Endothelial cell of umbilical vein (primary cell): ENCODE data around the gene NAV3. TPM values are rescaled to one million over a fixed set of nuclear protein-coding genes. Genes with fewer than 3 reads are reported as not detected.

Experiments
- BruUV-seq: library from RNA; stranded (reverse); fragments of 400-500 nt; replicated peaks from 2 replicates; lab custom pipeline; 2021; lab: Mats Ljungman, UMichigan
- CTCF ChIA-PET: fragments of 300-600, 350-600 bp; sonication (Branson Sonifier 250); formaldehyde crosslinking; loops from one replicate; lab custom pipeline; 2021; ENCODE audit warnings: antibody characterized with exemption, inconsistent platforms; lab: Charles Lee
- POLR2A ChIA-PET: fragments of 300-600, 350-600 bp; sonication (Branson Sonifier 250); formaldehyde crosslinking; loops from one replicate; lab custom pipeline; 2021; ENCODE audit warnings: antibody characterized with exemption, inconsistent platforms; lab: Charles Lee
- DNase-seq: peaks from one replicate; pipeline ENCODE4 v3.0.0-alpha.2; 2011; ENCODE audit warnings: low read depth, low spot score
- FAIRE-seq: peaks from 2 replicates; lab custom pipeline; 2011; peaks lifted over from hg19 to GRCh38; lab: Jason Lieb, UNC
- H2AFZ ChIP-seq: 2 replicates; pipeline ENCODE4 v1.6.0; 2012; ENCODE audit warnings: low read depth, low read length, control low read depth, inconsistent platforms
- H3K27ac ChIP-seq: 2 replicates; pipeline ENCODE4 v1.5.1; 2011; ENCODE audit warnings: low read depth, mild to moderate bottlenecking, control low read depth, low read length, moderate library complexity; ENCODE audit not compliant: insufficient read depth
- H3K27me3 ChIP-seq, 2 experiments: 2 replicates each; pipeline versions ENCODE4 v1.6.0 to v1.6.1; 2011; ENCODE audit warnings: low read length in 2 of 2, mixed read lengths in 1 of 2; ENCODE audit not compliant: control insufficient read depth in 2 of 2, insufficient read depth in 2 of 2
- H3K36me3 ChIP-seq, 2 experiments: 2 replicates in 1 of 2; 3 replicates in 1 of 2; pipeline ENCODE4 v1.5.1; 2011; ENCODE audit warnings: low read length in 2 of 2, mild to moderate bottlenecking in 1 of 2, moderate library complexity in 1 of 2; ENCODE audit not compliant: control insufficient read depth in 2 of 2, insufficient read depth in 2 of 2; ENCODE audit errors: extremely low read depth in 1 of 2
- H3K4me1 ChIP-seq: 3 replicates; pipeline ENCODE4 v1.5.1; 2011; ENCODE audit warnings: mild to moderate bottlenecking, low read length; ENCODE audit not compliant: control insufficient read depth, insufficient read depth; ENCODE audit errors: extremely low read depth
- H3K4me2 ChIP-seq: 2 replicates; pipeline ENCODE4 v1.6.1; 2011; ENCODE audit warnings: low read length, control low read depth, mixed read lengths; ENCODE audit not compliant: insufficient read depth
- H3K4me3 ChIP-seq, 3 experiments: fragments of 200-600 bp in 1 of 3; sonication (generic), shearing (Covaris generic) in 1 of 3; replicated peaks in 1 of 3; 2 replicates each; pipeline ENCODE4 v1.5.1; 2011 to 2016; ENCODE audit warnings: control low read depth in 3 of 3, low read length in 3 of 3, mild to moderate bottlenecking in 2 of 3, inconsistent platforms in 1 of 3, low read depth in 1 of 3, moderate library complexity in 1 of 3; ENCODE audit not compliant: insufficient read depth in 1 of 3
- H3K79me2 ChIP-seq: 2 replicates; pipeline ENCODE4 v1.6.0; 2012; ENCODE audit warnings: low read length, inconsistent platforms; ENCODE audit not compliant: control insufficient read depth, insufficient read depth
- H3K9ac ChIP-seq: replicated peaks from 2 replicates; pipeline ENCODE3; 2011; ENCODE audit warnings: low read length, control low read depth; ENCODE audit not compliant: insufficient read depth; ENCODE audit errors: extremely low read depth
- H3K9me1 ChIP-seq: replicated peaks from 3 replicates; pipeline ENCODE4 v1.6.0; 2011; ENCODE audit warnings: mild to moderate bottlenecking, low read length; ENCODE audit not compliant: control insufficient read depth, insufficient read depth; ENCODE audit errors: extremely low read depth
- H3K9me3 ChIP-seq: replicated peaks from 2 replicates; pipeline ENCODE4 v1.5.1; 2012; ENCODE audit warnings: low read length, inconsistent platforms; ENCODE audit not compliant: control insufficient read depth, insufficient read depth
- H4K20me1 ChIP-seq: replicated peaks from 2 replicates; pipeline ENCODE3; 2011; ENCODE audit warnings: mild to moderate bottlenecking, low read length; ENCODE audit not compliant: control insufficient read depth, insufficient read depth; ENCODE audit errors: extremely low read depth
- EZH2 ChIP-seq: IDR thresholded peaks from 2 replicates; pipeline ENCODE4 v1.6.1; 2012; ENCODE audit warnings: borderline replicate concordance, low read depth, mild to moderate bottlenecking, moderate library complexity, low read length, inconsistent platforms; ENCODE audit not compliant: severe bottlenecking
- FOS ChIP-seq: IDR thresholded peaks from 2 replicates; pipeline ENCODE4 v1.6.1; 2011; ENCODE audit warnings: mild to moderate bottlenecking, low read length, moderate library complexity, borderline replicate concordance; ENCODE audit not compliant: insufficient read depth
- GATA2 ChIP-seq: IDR thresholded peaks from 2 replicates; pipeline ENCODE4 v1.7.0; 2011; ENCODE audit warnings: low read depth, mild to moderate bottlenecking, moderate library complexity, mixed read lengths, low read length; ENCODE audit not compliant: insufficient read length, insufficient read depth
- JUN ChIP-seq: IDR thresholded peaks from 2 replicates; pipeline ENCODE4 v1.6.1; 2011; ENCODE audit warnings: borderline replicate concordance, low read depth; ENCODE audit not compliant: insufficient read length, insufficient read depth
- MAX ChIP-seq: IDR thresholded peaks from 2 replicates; pipeline ENCODE4 v1.6.1; 2011; ENCODE audit not compliant: insufficient read depth, insufficient read length
- MYC ChIP-seq: IDR thresholded peaks from one replicate; pipeline ENCODE4 v1.6.1; 2011; ENCODE audit warnings: mild to moderate bottlenecking, low read depth, low read length
- POLR2A ChIP-seq: IDR thresholded peaks from 2 replicates; pipeline ENCODE4 v1.6.1; 2012; ENCODE audit warnings: low read depth, mild to moderate bottlenecking, control low read depth, low read length
- POLR2AphosphoS5 ChIP-seq: IDR thresholded peaks from 2 replicates; pipeline ENCODE4 v1.6.1; 2012; ENCODE audit warnings: low read depth, mild to moderate bottlenecking, control low read depth, low read length, moderate library complexity; ENCODE audit not compliant: insufficient read depth
- dilution Hi-C: fragments of 300-500 bp; cut with MboI; formaldehyde crosslinking; loops from one replicate; pipeline ENCODE4 v1.15.0; 2019; ENCODE audit warnings: low sequenced_read_pairs; ENCODE audit not compliant: extremely low pct_ligation_motif_present
- intact Hi-C: fragments of 100-400 bp; cut with micrococcal nuclease; formaldehyde crosslinking; loops from one replicate; pipeline ENCODE4 v1.10.0; 2022
- polyA plus RNA-seq, 4 experiments: library from polyadenylated mRNA; depleted of rRNA in 3 of 4; stranded (reverse) in 3 of 4; unstranded in 1 of 4; fragments of >200 nt; gene quantifications; 2 replicates each; pipeline versions ENCODE4 v1.2.1 to v1.2.3, GENCODE V29; 2011 to 2012; ENCODE audit warnings: missing spikeins in 1 of 4
- total RNA-seq: library from RNA; stranded (reverse); gene quantifications from 2 replicates; pipeline ENCODE4 v1.2.3, GENCODE V29; 2021
- TF ChIP-seq, protein P1 (sequence below), 2 donors: IDR thresholded peaks; 1 replicate in 1 of 2; 2 replicates in 1 of 2; pipeline ENCODE4 v1.5.1; 2011; ENCODE audit warnings: low read length in 2 of 2, mild to moderate bottlenecking in 2 of 2, moderate library complexity in 2 of 2, control low read depth in 1 of 2, inconsistent platforms in 1 of 2, low read depth in 1 of 2; ENCODE audit not compliant: insufficient read depth in 1 of 2; ENCODE audit errors: extremely low read depth in 1 of 2

The NAV3 gene
- total and polyA plus RNA-seq, 2 donors (not counting 3 experiments of a cell fraction or from before 2014, with no cell fraction given) = 6.7 to 40.1 TPM

- Histone ChIP-seq H3K9me1 (no peaks in the 10 kb centered on the region), H3K4me2 (no peak overlapping the region), H3K9me3 (no peaks in the 10 kb centered on the region), H4K20me1 (no peaks in the 10 kb centered on the region), H3K4me1 (peaks cover 4% of the 10 kb centered on the region), H3K27me3 (no peaks in the 10 kb centered on the region), H3K79me2 (no peaks in the 10 kb centered on the region), H3K27ac (no peak overlapping the region), H3K36me3 (no peaks in the 10 kb centered on the region), H3K4me3 (no peak overlapping the region), H3K9ac (no peak overlapping the region), H2AFZ (no peak overlapping the region)
- FAIRE-seq (no peak), DNase-seq (no peak)
- ChIA-PET CTCF (interaction anchor here (0.7 kb wide), 1 partner anchor 771 kb away, joined by 3 read pairs; no protein-coding TSS in a partner anchor), POLR2A (no interaction called here)
- intact Hi-C loops = no loop called here
- TF ChIP-seq FOS (no peak), MYC (no peak), GATA2 (no peak), POLR2A (no peak), JUN (no peak), MAX (no peak), POLR2AphosphoS5 (no peak), EZH2 (no peak)
- TF ChIP-seq, protein P1, sequence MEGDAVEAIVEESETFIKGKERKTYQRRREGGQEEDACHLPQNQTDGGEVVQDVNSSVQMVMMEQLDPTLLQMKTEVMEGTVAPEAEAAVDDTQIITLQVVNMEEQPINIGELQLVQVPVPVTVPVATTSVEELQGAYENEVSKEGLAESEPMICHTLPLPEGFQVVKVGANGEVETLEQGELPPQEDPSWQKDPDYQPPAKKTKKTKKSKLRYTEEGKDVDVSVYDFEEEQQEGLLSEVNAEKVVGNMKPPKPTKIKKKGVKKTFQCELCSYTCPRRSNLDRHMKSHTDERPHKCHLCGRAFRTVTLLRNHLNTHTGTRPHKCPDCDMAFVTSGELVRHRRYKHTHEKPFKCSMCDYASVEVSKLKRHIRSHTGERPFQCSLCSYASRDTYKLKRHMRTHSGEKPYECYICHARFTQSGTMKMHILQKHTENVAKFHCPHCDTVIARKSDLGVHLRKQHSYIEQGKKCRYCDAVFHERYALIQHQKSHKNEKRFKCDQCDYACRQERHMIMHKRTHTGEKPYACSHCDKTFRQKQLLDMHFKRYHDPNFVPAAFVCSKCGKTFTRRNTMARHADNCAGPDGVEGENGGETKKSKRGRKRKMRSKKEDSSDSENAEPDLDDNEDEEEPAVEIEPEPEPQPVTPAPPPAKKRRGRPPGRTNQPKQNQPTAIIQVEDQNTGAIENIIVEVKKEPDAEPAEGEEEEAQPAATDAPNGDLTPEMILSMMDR (IDR thresholded peaks at IDR 0.05; ENCODE audit: extremely low read depth in 1 of 2, insufficient read depth in 1 of 2, low read depth in 1 of 2, low read length in 2 of 2) = no peak
- no TSS peak for BruUV-seq
- dilution Hi-C loops = no loop called here
These were observed 48.7 kb upstream of the NAV3 start for GRCh38 chr12:77782034-77782433.
